OCI-LY3 (cell line): ENCODE data around the gene WDPCP.

ENCODE experiments used
- EZH2phosphoT487 ChIP-seq: fragments of 200-600 bp; shearing (Covaris generic); IDR thresholded peaks from 2 replicates; pipeline ENCODE4 v1.6.1; 2018; ENCODE audit warnings: antibody characterized with exemption, mixed run types, low read depth
- TF ChIP-seq, protein P1 (sequence below): fragments of 200-600, 300-600 bp; sonication (generic); IDR thresholded peaks from 2 replicates; pipeline ENCODE4 v1.5.1; 2014; ENCODE audit warnings: antibody characterized with exemption, low read length, low read depth

GRCh38 chr2:63257473-63257872, 330.8 kb downstream of the WDPCP start:
- TF ChIP-seq, protein P1, sequence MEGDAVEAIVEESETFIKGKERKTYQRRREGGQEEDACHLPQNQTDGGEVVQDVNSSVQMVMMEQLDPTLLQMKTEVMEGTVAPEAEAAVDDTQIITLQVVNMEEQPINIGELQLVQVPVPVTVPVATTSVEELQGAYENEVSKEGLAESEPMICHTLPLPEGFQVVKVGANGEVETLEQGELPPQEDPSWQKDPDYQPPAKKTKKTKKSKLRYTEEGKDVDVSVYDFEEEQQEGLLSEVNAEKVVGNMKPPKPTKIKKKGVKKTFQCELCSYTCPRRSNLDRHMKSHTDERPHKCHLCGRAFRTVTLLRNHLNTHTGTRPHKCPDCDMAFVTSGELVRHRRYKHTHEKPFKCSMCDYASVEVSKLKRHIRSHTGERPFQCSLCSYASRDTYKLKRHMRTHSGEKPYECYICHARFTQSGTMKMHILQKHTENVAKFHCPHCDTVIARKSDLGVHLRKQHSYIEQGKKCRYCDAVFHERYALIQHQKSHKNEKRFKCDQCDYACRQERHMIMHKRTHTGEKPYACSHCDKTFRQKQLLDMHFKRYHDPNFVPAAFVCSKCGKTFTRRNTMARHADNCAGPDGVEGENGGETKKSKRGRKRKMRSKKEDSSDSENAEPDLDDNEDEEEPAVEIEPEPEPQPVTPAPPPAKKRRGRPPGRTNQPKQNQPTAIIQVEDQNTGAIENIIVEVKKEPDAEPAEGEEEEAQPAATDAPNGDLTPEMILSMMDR: no peak
- no peak for TF ChIP-seq EZH2phosphoT487
